SU-DHL-6 (cell line): ENCODE data around the gene PLCB1.

Experiments used
- EZH2phosphoT487 ChIP-seq: fragments of 200-600 bp; sonication (generic), shearing (Covaris generic); conservative IDR thresholded peaks from 2 replicates; pipeline ENCODE4 v1.6.1; 2018; ENCODE audit warnings: mild to moderate bottlenecking, antibody characterized with exemption, low read length, moderate library complexity, mixed read lengths
- TF ChIP-seq, protein P1 (sequence below): fragments of 200-600 bp; sonication (generic); IDR thresholded peaks from one replicate; pipeline ENCODE4 v1.5.1; 2017; ENCODE audit warnings: antibody characterized with exemption, mild to moderate bottlenecking, low read length, moderate library complexity; ENCODE audit not compliant: insufficient read depth, poor library complexity, severe bottlenecking

DNA sequence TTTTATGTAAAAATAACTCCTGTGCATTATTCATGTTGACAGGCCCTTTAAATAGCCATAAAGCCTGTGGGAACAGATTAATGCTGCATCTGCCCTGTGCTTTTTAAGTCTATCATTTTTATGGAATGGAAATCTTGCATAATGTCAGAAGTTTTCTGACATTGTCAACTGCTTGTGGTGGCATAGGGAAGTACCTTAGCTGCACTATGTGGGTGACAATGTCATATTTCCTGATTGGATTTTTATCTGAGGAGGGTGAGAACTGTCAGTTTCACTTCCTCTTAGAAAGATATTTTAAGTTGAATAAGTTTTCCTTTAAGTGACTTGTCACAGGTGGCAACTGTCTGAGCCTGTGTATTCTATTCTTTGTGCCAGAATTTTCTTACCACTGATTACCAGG is 267.9 kb downstream of the PLCB1 start:
- TF ChIP-seq, protein P1, sequence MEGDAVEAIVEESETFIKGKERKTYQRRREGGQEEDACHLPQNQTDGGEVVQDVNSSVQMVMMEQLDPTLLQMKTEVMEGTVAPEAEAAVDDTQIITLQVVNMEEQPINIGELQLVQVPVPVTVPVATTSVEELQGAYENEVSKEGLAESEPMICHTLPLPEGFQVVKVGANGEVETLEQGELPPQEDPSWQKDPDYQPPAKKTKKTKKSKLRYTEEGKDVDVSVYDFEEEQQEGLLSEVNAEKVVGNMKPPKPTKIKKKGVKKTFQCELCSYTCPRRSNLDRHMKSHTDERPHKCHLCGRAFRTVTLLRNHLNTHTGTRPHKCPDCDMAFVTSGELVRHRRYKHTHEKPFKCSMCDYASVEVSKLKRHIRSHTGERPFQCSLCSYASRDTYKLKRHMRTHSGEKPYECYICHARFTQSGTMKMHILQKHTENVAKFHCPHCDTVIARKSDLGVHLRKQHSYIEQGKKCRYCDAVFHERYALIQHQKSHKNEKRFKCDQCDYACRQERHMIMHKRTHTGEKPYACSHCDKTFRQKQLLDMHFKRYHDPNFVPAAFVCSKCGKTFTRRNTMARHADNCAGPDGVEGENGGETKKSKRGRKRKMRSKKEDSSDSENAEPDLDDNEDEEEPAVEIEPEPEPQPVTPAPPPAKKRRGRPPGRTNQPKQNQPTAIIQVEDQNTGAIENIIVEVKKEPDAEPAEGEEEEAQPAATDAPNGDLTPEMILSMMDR = no peak
- no peak for TF ChIP-seq EZH2phosphoT487
